Cardiac septum (tissue), 1 donor: Measurements from ENCODE around the gene FARP2. TPM values are rescaled to one million over a fixed set of nuclear protein-coding genes. Genes with fewer than 3 reads are reported as not detected.
"Not testable (repeated sequence)": the region's sequence is repeated elsewhere in the genome, so short reads cannot be mapped to it uniquely, and the experiment has no call there.

ENCODE experiments used
- DNase-seq: peaks from one replicate; pipeline ENCODE4 v3.0.0-alpha.2; 2020; ENCODE audit warnings: low spot score
- intact Hi-C: fragments of 100-400 bp; cut with DNase I; formaldehyde crosslinking; loops from one replicate; pipeline ENCODE4 v1.14.0; 2022
- total RNA-seq: library from RNA; stranded (reverse); fragmentation: NEBNext Ultra II Directional; extraction: Animal tissue kit (Norgen Biotek cat#: 25700); gene quantifications from one replicate; pipeline ENCODE4 v1.2.1, GENCODE V29; 2021
- donor health status: DM: no; HTN: no; CAD: no.

Gene FARP2
- total RNA-seq, 1 donor from 2014 or later = 24.4 TPM

- intact Hi-C loops = loop anchor here (5.0 to 10.0 kb wide), 2 partner anchors 147 to 280 kb away; partner anchors contain the start of genes ATG4B, STK25 and THAP4
- DNase-seq = no peak
Observed at GRCh38 chr2:241357531-241357930, 1.4 kb downstream of the FARP2 start.

- intact Hi-C loops = loop anchor here (5.0 to 10.0 kb wide), 2 partner anchors 146 to 279 kb away; partner anchors contain the start of genes ATG4B, STK25 and THAP4
- no peak for DNase-seq
Observed at GRCh38 chr2:241358470-241358869, 2.4 kb downstream of the FARP2 start.

GRCh38 chr2:241359481-241360045 is 3.5 kb downstream of the FARP2 start:
- intact Hi-C loops = loop anchor here (5.0 to 10.0 kb wide), 2 partner anchors 145 to 278 kb away; partner anchors contain the start of genes ATG4B, STK25 and THAP4
- DNase-seq = no peak

- DNase-seq = no peak
- intact Hi-C loops = no loop called here
Observed at GRCh38 chr2:241363426-241363825, 7.3 kb downstream of the FARP2 start.

GRCh38 chr2:241364781-241365180 is 8.7 kb downstream of the FARP2 start:
- intact Hi-C loops = no loop called here
- DNase-seq = no peak

GRCh38 chr2:241366678-241367077 is 10.6 kb downstream of the FARP2 start:
- DNase-seq = no peak
- intact Hi-C loops = no loop called here

- intact Hi-C loops = no loop called here
- no peak for DNase-seq
Observed at GRCh38 chr2:241368643-241369042, 12.6 kb downstream of the FARP2 start.

- no peak for DNase-seq
- intact Hi-C loops = no loop called here
Observed at GRCh38 chr2:241372361-241372992, 16.4 kb downstream of the FARP2 start.

GRCh38 chr2:241373446-241373845 is 17.4 kb downstream of the FARP2 start:
- DNase-seq = no peak
- intact Hi-C loops = no loop called here

GRCh38 chr2:241373906-241374305 is 17.8 kb downstream of the FARP2 start:
- intact Hi-C loops = not testable (repeated sequence)

GRCh38 chr2:241375300-241375699 is 19.2 kb downstream of the FARP2 start:
- DNase-seq = no peak
- intact Hi-C loops = no loop called here

More at GRCh38 chr2:241373906-241374305, 17.8 kb downstream of the FARP2 start:
- DNase-seq = not testable (repeated sequence)

GRCh38 chr2:241376808-241377207 is 20.7 kb downstream of the FARP2 start:
- DNase-seq = no peak
- intact Hi-C loops = no loop called here

- no peak for DNase-seq
- intact Hi-C loops = no loop called here
Observed at GRCh38 chr2:241378816-241379215, 22.7 kb downstream of the FARP2 start.

- no peak for DNase-seq
- intact Hi-C loops = no loop called here
Observed at GRCh38 chr2:241379481-241380480, 23.7 kb downstream of the FARP2 start.

GRCh38 chr2:241381872-241382271 is 25.8 kb downstream of the FARP2 start:
- intact Hi-C loops = no loop called here
- DNase-seq = no peak

- intact Hi-C loops, DNase-seq: not testable (repeated sequence)
Observed at GRCh38 chr2:241385450-241385849, 29.4 kb downstream of the FARP2 start.

GRCh38 chr2:241386519-241386918 is 30.4 kb downstream of the FARP2 start:
- DNase-seq = no peak
- intact Hi-C loops = no loop called here

- intact Hi-C loops = no loop called here
- no peak for DNase-seq
Observed at GRCh38 chr2:241389697-241390096, 33.6 kb downstream of the FARP2 start.

GRCh38 chr2:241390301-241391206 is 34.5 kb downstream of the FARP2 start:
- DNase-seq = no peak
- intact Hi-C loops = no loop called here
